ENCODE results near the gene GDF2.

Gene GDF2

DNA sequence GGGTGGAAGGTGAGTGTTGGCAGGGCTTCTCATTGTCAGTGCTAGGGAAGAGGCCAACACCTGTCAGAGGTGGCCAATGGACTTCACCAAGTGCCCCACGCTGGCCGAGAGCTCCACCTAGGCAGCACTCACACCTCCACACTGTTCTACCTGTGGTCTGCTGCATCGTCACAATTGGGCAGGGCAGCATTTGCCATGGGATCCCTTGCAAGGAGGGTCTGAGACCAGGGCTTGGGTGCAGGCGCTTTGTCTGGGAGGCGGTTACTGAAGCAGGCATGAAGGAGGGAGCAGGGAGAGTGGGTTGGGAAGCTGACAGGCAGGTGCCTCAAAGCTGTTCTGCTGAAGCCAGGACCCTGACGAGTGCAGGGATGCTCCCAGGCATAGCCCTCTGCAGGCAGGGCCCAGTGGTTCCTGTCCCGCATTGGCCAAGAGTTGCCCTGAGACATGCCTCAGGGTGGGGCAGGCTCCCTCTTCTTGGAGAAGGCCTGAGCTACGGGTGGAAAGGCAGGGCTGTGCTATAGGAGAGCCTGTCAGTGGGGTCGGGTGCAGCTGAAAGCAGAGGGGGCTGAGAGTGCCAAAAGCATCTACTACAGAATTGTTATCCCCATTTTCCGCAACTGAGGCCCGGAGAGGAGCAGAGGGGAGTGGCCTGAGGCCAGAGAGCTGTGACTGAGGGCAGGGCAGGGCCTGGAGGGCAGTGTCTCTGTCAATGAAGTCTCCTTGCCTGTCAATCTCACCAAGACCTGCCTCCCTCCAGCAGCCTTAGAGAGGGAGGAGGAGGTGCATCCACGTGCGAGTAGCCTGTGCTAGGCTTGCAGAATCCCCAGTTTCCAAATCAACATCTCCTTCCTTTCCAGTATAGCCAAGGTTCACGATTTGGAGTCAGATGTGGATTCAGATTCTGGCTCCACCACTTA lies 29.9 kb downstream of the GDF2 start:
- no peak for DNase-seq (ENCODE audit: low read depth in 2 of 2)

GRCh38 chr10:47353351-47353750 lies 31.1 kb downstream of the GDF2 start:
- DNase-seq (ENCODE audit: low read depth in 2 of 2), result no peak

DNA sequence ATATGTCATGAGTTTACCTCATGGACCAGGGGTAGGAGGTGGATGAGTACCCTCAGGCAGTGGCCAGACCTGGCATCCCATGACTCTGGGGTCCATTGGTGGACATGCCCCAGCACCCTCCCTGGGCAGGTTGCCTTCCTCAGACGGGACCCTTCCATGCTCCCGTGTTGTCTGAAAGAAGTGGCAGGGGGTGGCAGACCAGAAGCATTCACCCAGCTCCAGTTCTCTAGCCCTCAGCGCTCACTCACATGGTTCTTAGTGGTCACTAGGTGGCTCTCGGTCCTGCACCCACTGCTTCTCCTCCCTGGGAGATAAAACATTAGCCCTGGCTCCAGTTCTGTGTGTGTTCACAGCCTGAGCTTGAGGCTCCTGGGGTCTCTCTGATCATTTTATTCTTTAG lies 31.9 kb downstream of the GDF2 start:
- DNase-seq (ENCODE audit: low read depth in 2 of 2), result no peak

- no peak for DNase-seq (ENCODE audit: low read depth in 2 of 2)
Measured at GRCh38 chr10:47354900-47355299, 32.6 kb downstream of the GDF2 start.

GRCh38 chr10:47356708-47357107 lies 34.5 kb downstream of the GDF2 start:
- no peak for DNase-seq (ENCODE audit: low read depth in 2 of 2)

- no peak for DNase-seq (ENCODE audit: low read depth in 2 of 2)
Measured at GRCh38 chr10:47357131-47357582, 34.9 kb downstream of the GDF2 start.

GRCh38 chr10:47357911-47358310 lies 35.7 kb downstream of the GDF2 start:
- no peak for DNase-seq (ENCODE audit: low read depth in 2 of 2)

- DNase-seq (ENCODE audit: low read depth in 2 of 2), result no peak
Measured at GRCh38 chr10:47358457-47358856, 36.2 kb downstream of the GDF2 start.

DNA sequence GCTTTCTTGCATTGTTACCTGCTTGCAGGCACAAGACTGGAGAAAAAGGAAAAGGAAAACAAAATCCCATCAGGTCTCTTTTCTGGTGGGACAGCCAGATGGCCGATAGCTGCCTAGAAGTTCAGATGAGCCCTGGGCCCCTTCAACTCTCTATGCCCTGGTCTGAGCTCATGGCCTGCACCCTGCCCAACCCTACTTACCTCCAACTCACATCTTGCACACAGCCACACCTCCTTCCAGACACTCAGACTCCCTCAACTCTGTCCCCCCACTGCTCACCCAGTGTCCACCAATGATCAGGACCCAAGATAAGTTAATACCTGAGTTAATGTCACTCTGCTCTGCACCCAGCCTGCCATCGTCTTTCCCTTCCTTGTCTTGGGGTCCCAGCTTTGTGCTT lies 36.8 kb downstream of the GDF2 start:
- DNase-seq (ENCODE audit: low read depth in 2 of 2), result no peak

DNA sequence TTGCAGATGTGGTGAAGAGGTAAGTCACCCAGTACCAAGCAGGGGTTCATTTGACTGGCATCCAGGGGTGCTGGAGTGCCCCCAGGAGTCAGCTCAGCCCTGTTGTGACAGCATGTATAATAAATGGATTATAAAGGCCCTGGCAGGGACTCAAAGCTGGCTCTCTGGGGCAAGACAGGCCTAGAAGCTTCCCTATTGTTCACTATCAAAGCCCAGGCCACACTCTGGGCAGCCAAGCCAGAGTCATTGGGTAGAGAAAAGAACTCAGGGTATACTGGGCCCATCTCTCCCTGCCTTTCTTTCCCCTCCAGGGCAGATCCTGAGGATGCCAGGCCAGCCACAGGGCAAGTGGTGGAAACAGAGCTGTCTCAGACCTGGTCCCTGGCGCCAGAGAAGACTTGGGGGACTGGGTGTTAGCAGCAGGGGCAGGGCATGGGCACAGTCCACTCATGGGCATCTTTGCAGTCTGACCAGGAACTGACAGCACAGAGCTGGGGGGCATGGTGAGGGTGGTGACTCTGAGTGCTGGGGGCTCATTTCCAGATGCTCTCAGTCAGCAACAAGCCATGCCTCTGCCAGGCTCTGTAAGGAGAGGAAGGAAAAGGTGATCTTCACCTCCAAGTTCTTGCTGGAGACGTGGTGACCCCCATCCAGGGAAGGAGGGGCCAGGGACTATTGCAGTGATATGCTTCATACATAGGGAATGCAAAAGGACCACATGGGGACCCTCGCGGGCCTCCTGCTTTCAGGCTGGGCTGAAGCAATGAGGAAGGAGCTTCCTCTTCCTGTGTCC lies 37.6 kb downstream of the GDF2 start:
- no peak for DNase-seq (ENCODE audit: low read depth in 2 of 2)

GRCh38 chr10:47360419-47361040 lies 38.3 kb downstream of the GDF2 start:
- no peak for DNase-seq (ENCODE audit: low read depth in 2 of 2)

DNA sequence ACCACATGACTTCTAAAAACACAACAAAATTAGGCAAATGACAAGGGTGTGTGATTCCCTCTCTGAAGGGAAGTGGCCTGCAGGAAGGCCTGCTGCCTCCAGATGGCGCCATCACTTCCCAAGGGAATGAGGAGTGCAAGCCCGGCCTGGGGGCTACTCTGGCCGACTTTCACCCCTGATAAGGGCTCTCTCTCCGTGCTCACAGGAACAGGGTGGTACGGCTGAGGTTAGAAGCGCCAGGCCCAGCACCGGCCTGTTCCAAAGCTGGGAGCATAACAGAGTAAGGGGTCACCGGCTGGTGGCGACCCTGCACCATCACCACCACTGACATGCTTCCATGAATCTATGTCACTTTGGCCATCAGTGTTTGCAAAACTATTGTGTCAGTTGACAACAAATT lies 39.0 kb downstream of the GDF2 start:
- DNase-seq (ENCODE audit: low read depth in 2 of 2), result no peak

DNA sequence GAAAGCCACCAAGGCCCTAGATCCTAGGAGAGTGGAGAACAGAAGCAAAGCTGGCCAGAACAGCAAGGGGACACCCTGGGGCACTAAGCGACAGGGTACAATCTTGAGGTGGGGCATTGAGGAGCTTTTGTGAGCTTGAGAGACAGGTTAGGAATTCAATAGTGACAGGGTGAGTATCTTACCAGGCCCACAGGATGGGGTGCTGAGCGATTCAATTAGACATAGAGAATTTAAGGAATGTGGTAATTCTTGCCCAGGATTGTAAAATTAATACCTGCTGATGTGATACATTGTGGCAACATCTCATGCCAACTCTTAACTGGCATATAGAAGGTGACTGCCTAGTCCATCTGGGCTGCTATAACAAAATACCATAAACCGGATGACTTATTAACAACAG lies 39.9 kb downstream of the GDF2 start:
- DNase-seq (ENCODE audit: low read depth in 2 of 2), result no peak

- DNase-seq (ENCODE audit: low read depth in 2 of 2), result no peak
Measured at GRCh38 chr10:47363781-47364180, 41.5 kb downstream of the GDF2 start.

- DNase-seq (ENCODE audit: low read depth in 2 of 2), result no peak
Measured at GRCh38 chr10:47364366-47364765, 42.1 kb downstream of the GDF2 start.

DNA sequence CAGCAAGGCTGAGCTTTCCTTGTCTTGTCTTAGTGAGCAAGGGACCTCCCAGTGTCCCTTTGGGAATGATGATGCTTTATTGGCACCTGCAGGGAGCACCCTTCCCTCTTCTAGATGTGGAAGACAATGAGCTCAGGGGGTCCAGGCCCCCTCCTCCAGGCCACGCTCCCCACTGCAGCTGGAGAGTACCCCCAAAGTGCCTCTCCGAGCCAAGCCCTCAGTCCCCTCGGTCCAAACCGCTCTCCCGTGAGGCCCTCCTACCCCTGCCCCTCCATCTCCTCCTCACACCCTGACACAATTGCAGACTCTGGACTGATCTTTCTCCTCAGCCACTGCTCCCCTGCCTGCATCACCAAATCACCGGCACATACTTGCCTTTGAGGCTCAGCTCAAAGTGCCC lies 42.7 kb downstream of the GDF2 start:
- no peak for DNase-seq (ENCODE audit: low read depth in 2 of 2)

- DNase-seq (ENCODE audit: low read depth in 2 of 2), result no peak
Measured at GRCh38 chr10:47365431-47366180, 43.4 kb downstream of the GDF2 start.

- DNase-seq (ENCODE audit: low read depth in 2 of 2), result no peak
Measured at GRCh38 chr10:47366181-47366631, 44.0 kb downstream of the GDF2 start.

- DNase-seq (ENCODE audit: low read depth in 2 of 2), result no peak
Measured at GRCh38 chr10:47366731-47367460, 44.6 kb downstream of the GDF2 start.

- DNase-seq (ENCODE audit: low read depth in 2 of 2), result no peak
Measured at GRCh38 chr10:47367646-47368045, 45.4 kb downstream of the GDF2 start.

All from fibroblast of skin of left biceps (primary cell).